HEK293 (cell line): ENCODE results near the gene FAM193A.
A peak's percentile ranks its signal among the peaks of the same experiment; 100 is the strongest.
"Not testable (repeated sequence)": the region's sequence is repeated elsewhere in the genome, so short reads cannot be mapped to it uniquely, and the experiment has no call there.

Source experiments
- CTCF ChIA-PET: fragments of 350-600 bp; formaldehyde crosslinking; extraction: SDS; loops from one replicate; lab custom pipeline; 2021; ENCODE audit warnings: antibody characterized with exemption; lab: Yijun Ruan, JAX
- POLR2A ChIA-PET: fragments of 300-600 bp; formaldehyde crosslinking; extraction: SDS; loops from one replicate; lab custom pipeline; 2020; ENCODE audit warnings: antibody characterized with exemption, inconsistent platforms; lab: Yijun Ruan, JAX
- H3K27ac ChIP-seq: fragments of 200-500 bp; sonication (Bioruptor generic); 2 replicates; pipeline ENCODE4 v1.5.1; 2014; ENCODE audit warnings: low read depth, low read length, control low read depth, inconsistent platforms; ENCODE audit errors: extremely low read depth
- H3K36me3 ChIP-seq, 2 experiments: fragments of 200-500 bp in 1 of 2; sonication (Bioruptor generic) in 1 of 2; 1 replicate in 1 of 2; 2 replicates in 1 of 2; pipeline ENCODE4 v1.5.1; 2014 to 2017; ENCODE audit warnings: inconsistent platforms in 2 of 2, low read length in 2 of 2; ENCODE audit not compliant: control insufficient read depth in 2 of 2, insufficient read depth in 1 of 2
- H3K4me1 ChIP-seq: fragments of 200-500 bp; sonication (Bioruptor generic); 2 replicates; pipeline ENCODE4 v1.5.1; 2014; ENCODE audit warnings: mild to moderate bottlenecking, low read length, inconsistent platforms; ENCODE audit not compliant: control insufficient read depth, insufficient read depth
- H3K4me3 ChIP-seq: 2 replicates; pipeline ENCODE4 v1.5.1; 2011; ENCODE audit warnings: low read depth, mild to moderate bottlenecking, control low read depth, low read length, moderate library complexity
- H3K9me3 ChIP-seq: fragments of 200-500 bp; sonication (Bioruptor generic); 2 replicates; pipeline ENCODE4 v1.5.1; 2014; ENCODE audit warnings: low read depth, low read length, inconsistent platforms; ENCODE audit not compliant: control insufficient read depth, insufficient read depth
- BCL11B ChIP-seq: fragments of 450-650 bp; formaldehyde crosslinking; IDR thresholded peaks from 2 replicates; pipeline ENCODE4 v1.5.1; 2016; ENCODE audit warnings: low read depth, missing biosample characterization, missing genetic modification characterization
- KLF17 ChIP-seq: fragments of 450-650 bp; formaldehyde crosslinking; IDR thresholded peaks from 2 replicates; pipeline ENCODE4 v1.5.1; 2016; ENCODE audit warnings: missing biosample characterization, missing genetic modification characterization
- KLF8 ChIP-seq: fragments of 450-650 bp; formaldehyde crosslinking; IDR thresholded peaks from 2 replicates; pipeline ENCODE4 v1.5.1; 2016; ENCODE audit warnings: missing biosample characterization, missing genetic modification characterization
- OSR2 ChIP-seq: fragments of 450-650 bp; formaldehyde crosslinking; IDR thresholded peaks from 2 replicates; pipeline ENCODE4 v1.5.1; 2016; ENCODE audit warnings: missing biosample characterization, missing genetic modification characterization
- OVOL3 ChIP-seq: fragments of 450-650 bp; formaldehyde crosslinking; IDR thresholded peaks from 2 replicates; pipeline ENCODE4 v1.5.1; 2016; ENCODE audit warnings: missing biosample characterization, missing genetic modification characterization
- PRDM2 ChIP-seq: fragments of 450-650 bp; formaldehyde crosslinking; IDR thresholded peaks from 2 replicates; pipeline ENCODE4 v1.5.1; 2016; ENCODE audit warnings: missing biosample characterization, missing genetic modification characterization, borderline replicate concordance
- PRDM6 ChIP-seq: fragments of 450-650 bp; formaldehyde crosslinking; IDR thresholded peaks from 2 replicates; pipeline ENCODE4 v1.5.1; 2017; ENCODE audit warnings: missing biosample characterization, missing genetic modification characterization
- SCRT2 ChIP-seq: fragments of 450-650 bp; formaldehyde crosslinking; IDR thresholded peaks from 2 replicates; pipeline ENCODE4 v1.5.1; 2016; ENCODE audit warnings: missing biosample characterization, missing genetic modification characterization
- ZBTB48 ChIP-seq: fragments of 450-650 bp; formaldehyde crosslinking; IDR thresholded peaks from 2 replicates; pipeline ENCODE4 v1.5.1; 2016; ENCODE audit warnings: missing biosample characterization, missing genetic modification characterization
- ZFP3 ChIP-seq: fragments of 450-650 bp; formaldehyde crosslinking; IDR thresholded peaks from 2 replicates; pipeline ENCODE4 v1.5.1; 2016; ENCODE audit warnings: low read depth, missing biosample characterization, missing genetic modification characterization
- ZNF121 ChIP-seq: fragments of 450-650 bp; formaldehyde crosslinking; IDR thresholded peaks from 2 replicates; pipeline ENCODE4 v1.5.1; 2016; ENCODE audit warnings: missing biosample characterization, missing genetic modification characterization
- ZNF202 ChIP-seq: fragments of 450-650 bp; formaldehyde crosslinking; IDR thresholded peaks from 2 replicates; pipeline ENCODE4 v1.5.1; 2016; ENCODE audit warnings: missing biosample characterization, missing genetic modification characterization, borderline replicate concordance
- ZNF354C ChIP-seq: fragments of 450-650 bp; formaldehyde crosslinking; IDR thresholded peaks from 2 replicates; pipeline ENCODE4 v1.5.1; 2016; ENCODE audit warnings: missing biosample characterization, missing genetic modification characterization, low read depth, borderline replicate concordance
- ZNF449 ChIP-seq: fragments of 450-650 bp; formaldehyde crosslinking; IDR thresholded peaks from 2 replicates; pipeline ENCODE4 v1.5.1; 2017; ENCODE audit warnings: missing biosample characterization, mild to moderate bottlenecking, missing genetic modification characterization, moderate library complexity
- ZNF501 ChIP-seq: fragments of 450-650 bp; formaldehyde crosslinking; IDR thresholded peaks from 2 replicates; pipeline ENCODE4 v1.5.1; 2016; ENCODE audit warnings: missing biosample characterization, missing genetic modification characterization
- ZNF558 ChIP-seq: fragments of 450-650 bp; formaldehyde crosslinking; IDR thresholded peaks from 2 replicates; pipeline ENCODE4 v1.5.1; 2016; ENCODE audit warnings: missing biosample characterization, missing genetic modification characterization
- ZNF600 ChIP-seq: fragments of 450-650 bp; formaldehyde crosslinking; IDR thresholded peaks from 2 replicates; pipeline ENCODE4 v1.5.1; 2016; ENCODE audit warnings: missing biosample characterization, missing genetic modification characterization
- ZNF654 ChIP-seq: fragments of 450-650 bp; formaldehyde crosslinking; IDR thresholded peaks from 2 replicates; pipeline ENCODE4 v1.5.1; 2016; ENCODE audit warnings: low read depth, missing biosample characterization, missing genetic modification characterization
- ZNF664 ChIP-seq: fragments of 450-650 bp; formaldehyde crosslinking; IDR thresholded peaks from 2 replicates; pipeline ENCODE4 v1.5.1; 2016; ENCODE audit warnings: missing biosample characterization, missing genetic modification characterization
- ZNF785 ChIP-seq: fragments of 450-650 bp; formaldehyde crosslinking; IDR thresholded peaks from 2 replicates; pipeline ENCODE4 v1.5.1; 2016; ENCODE audit warnings: missing biosample characterization, missing genetic modification characterization
- ZNF791 ChIP-seq: fragments of 450-650 bp; formaldehyde crosslinking; IDR thresholded peaks from 2 replicates; pipeline ENCODE4 v1.5.1; 2016; ENCODE audit warnings: missing biosample characterization, missing genetic modification characterization

The FAM193A gene

GRCh38 chr4:2672700-2673099, 136.3 kb downstream of the FAM193A start:
- Histone ChIP-seq H3K9me3 (no peaks in the 10 kb centered on the region), H3K4me3 (no peak overlapping the region), H3K36me3 (peaks cover 8 to 76% of the 10 kb centered on the region in 2 experiments; a peak in 2 of 3 replicates), H3K4me1 (no peaks in the 10 kb centered on the region), H3K27ac (no peak overlapping the region)
- ChIA-PET CTCF (interaction anchor here (0.8 to 1.6 kb wide), 3 partner anchors 10 to 274 kb away, joined by 3 to 5 read pairs (median 3); no protein-coding TSS in a partner anchor), POLR2A (no interaction called here)
- TF ChIP-seq ZNF600 = peak; percentile 67; the same call in 1 of the 2 replicates
- TF ChIP-seq ZFP3 (tag by site-specific recombination) = no peak
- TF ChIP-seq KLF8 (tag by site-specific recombination) = no peak

GRCh38 chr4:2673157-2673556, 136.7 kb downstream of the FAM193A start:
- Histone ChIP-seq H3K4me3 (no peak overlapping the region), H3K4me1 (no peaks in the 10 kb centered on the region), H3K36me3 (peaks cover 8 to 76% of the 10 kb centered on the region in 2 experiments; a peak in 2 of 3 replicates), H3K27ac (no peak overlapping the region), H3K9me3 (no peaks in the 10 kb centered on the region)
- TF ChIP-seq BCL11B (tag by site-specific recombination) (no peak), SCRT2 (tag by site-specific recombination) (no peak), ZNF354C (tag by site-specific recombination) (no peak), ZNF202 (tag by site-specific recombination) (no peak), ZNF501 (tag by site-specific recombination) (no peak), ZNF785 (tag by site-specific recombination) (no peak), ZBTB48 (tag by site-specific recombination) (no peak), ZNF654 (no peak), ZNF664 (tag by site-specific recombination) (no peak), OVOL3 (tag by site-specific recombination) (no peak), ZNF558 (tag by site-specific recombination) (no peak), ZNF121 (no peak), OSR2 (tag by site-specific recombination) (no peak), KLF17 (tag by site-specific recombination) (no peak), PRDM6 (tag by site-specific recombination) (no peak), PRDM2 (no peak), ZNF449 (no peak), ZNF791 (tag by site-specific recombination) (no peak)
- ChIA-PET CTCF (interaction anchor here (0.8 to 1.6 kb wide), 3 partner anchors 10 to 274 kb away, joined by 3 to 5 read pairs (median 3); no protein-coding TSS in a partner anchor), POLR2A (no interaction called here)

- POLR2A ChIA-PET, H3K4me3 ChIP-seq, H3K9me3 ChIP-seq, CTCF ChIA-PET, H3K4me1 ChIP-seq, H3K27ac ChIP-seq: not testable (repeated sequence)
- peaks cover 0 to 52% of the 10 kb centered on the region in 2 experiments; a peak in 2 of 3 replicates for H3K36me3 ChIP-seq
These were observed 143.3 kb downstream of the FAM193A start for GRCh38 chr4:2679762-2680161.
